GM12875 (cell line): ENCODE results near the gene PML.

Source experiments
- H3K4me3 ChIP-seq: one replicate; pipeline ENCODE4 v1.5.1; 2011; ENCODE audit warnings: low read depth, low read length, control low read depth
- TF ChIP-seq, protein P1 (sequence below): IDR thresholded peaks from 2 replicates; pipeline ENCODE4 v1.5.1; 2011; ENCODE audit warnings: low read depth, mild to moderate bottlenecking, control low read depth, inconsistent platforms, low read length, moderate library complexity, borderline replicate concordance; ENCODE audit not compliant: insufficient read depth

The PML gene

GRCh38 chr15:74028646-74029045, 34.1 kb downstream of the PML start:
- TF ChIP-seq, protein P1, sequence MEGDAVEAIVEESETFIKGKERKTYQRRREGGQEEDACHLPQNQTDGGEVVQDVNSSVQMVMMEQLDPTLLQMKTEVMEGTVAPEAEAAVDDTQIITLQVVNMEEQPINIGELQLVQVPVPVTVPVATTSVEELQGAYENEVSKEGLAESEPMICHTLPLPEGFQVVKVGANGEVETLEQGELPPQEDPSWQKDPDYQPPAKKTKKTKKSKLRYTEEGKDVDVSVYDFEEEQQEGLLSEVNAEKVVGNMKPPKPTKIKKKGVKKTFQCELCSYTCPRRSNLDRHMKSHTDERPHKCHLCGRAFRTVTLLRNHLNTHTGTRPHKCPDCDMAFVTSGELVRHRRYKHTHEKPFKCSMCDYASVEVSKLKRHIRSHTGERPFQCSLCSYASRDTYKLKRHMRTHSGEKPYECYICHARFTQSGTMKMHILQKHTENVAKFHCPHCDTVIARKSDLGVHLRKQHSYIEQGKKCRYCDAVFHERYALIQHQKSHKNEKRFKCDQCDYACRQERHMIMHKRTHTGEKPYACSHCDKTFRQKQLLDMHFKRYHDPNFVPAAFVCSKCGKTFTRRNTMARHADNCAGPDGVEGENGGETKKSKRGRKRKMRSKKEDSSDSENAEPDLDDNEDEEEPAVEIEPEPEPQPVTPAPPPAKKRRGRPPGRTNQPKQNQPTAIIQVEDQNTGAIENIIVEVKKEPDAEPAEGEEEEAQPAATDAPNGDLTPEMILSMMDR: no peak
- no peak overlapping the region for H3K4me3 ChIP-seq

- TF ChIP-seq, protein P1: no peak
- H3K4me3 ChIP-seq: no peak overlapping the region
Observed at GRCh38 chr15:74032046-74032445, 37.5 kb downstream of the PML start.

- TF ChIP-seq, protein P1: no peak
- H3K4me3 ChIP-seq: no peak overlapping the region
Observed at GRCh38 chr15:74032606-74033561, 38.4 kb downstream of the PML start.

DNA sequence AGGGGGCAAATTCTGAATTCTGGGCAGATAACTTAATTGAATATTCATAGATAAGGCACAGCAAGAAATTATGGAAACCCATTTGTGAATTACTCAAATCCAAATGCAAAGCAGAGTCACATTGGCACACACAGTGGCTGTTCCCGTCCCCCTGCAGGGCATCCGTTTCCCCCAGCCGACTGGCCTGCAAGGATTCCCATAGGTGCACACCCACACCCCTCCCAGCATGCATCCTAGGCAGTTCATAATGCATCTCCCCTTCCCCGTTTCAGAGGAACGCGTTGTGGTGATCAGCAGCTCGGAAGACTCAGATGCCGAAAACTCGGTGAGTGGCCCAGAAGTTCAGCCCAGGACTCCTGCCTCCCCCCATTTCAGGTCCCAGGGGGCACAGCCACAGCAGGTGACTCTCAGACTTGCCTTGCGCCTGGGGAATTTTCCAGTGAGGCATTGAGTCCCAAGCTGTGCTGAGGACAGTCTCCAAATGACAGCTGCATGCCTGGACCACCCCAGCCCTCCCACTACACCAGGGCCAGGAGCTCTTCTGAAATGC, 39.8 kb downstream of the PML start:
- TF ChIP-seq, protein P1: no peak
- no peak overlapping the region for H3K4me3 ChIP-seq

GRCh38 chr15:74035121-74036017, 40.9 kb downstream of the PML start:
- TF ChIP-seq, protein P1: no peak

DNA sequence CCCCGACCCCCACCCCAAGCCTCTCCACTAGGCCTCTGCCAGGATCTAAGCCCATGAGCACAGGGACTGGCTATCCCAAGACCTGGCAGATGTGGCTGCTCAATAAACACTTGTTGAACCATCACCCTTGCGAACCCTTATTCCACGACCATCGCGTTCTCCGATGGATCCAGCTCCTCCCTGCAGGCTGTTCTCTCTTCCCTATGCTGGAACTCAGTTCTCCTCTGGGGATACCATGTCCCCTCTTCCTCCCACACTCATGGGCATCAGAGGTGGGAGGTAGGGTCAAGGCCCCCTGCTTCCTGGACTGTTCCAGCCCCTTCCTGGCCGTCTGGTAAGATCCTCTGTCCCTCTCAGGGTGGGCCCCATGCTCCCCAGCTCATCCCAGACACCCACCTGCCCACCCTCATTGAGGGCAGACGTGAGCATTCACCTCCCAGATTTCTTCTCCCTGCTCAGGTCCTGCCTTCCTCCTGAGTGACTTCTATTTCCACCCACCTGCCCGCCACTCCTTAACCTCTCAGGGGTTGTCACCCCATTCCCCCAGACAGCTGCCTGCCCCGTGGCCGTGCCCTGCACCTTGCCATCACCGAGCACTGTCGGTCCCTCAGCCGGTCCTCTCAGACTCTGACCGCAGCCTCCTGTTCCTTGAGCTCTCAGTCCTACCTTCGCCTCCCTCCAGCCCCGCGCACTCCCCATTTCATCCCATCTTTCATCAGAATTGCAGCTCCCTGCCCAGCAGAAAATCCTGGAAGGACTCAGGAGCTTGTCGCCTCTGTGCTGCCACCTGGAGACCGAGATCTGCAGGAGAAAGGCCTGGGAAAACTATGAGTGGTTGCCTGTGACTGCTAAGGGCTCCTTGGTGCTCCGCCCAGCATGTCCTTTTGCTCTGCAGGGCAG, 42.0 kb downstream of the PML start:
- H3K4me3 ChIP-seq: no peak overlapping the region
- TF ChIP-seq, protein P1: no peak

More at GRCh38 chr15:74035121-74036017, 40.9 kb downstream of the PML start:
- no peak overlapping the region for H3K4me3 ChIP-seq
